Posterior vena cava (tissue), 2 donors: ENCODE data around the gene INKA2. TPM values are rescaled to one million over a fixed set of nuclear protein-coding genes. Genes with fewer than 3 reads are reported as not detected.
"Not testable (repeated sequence)": the region's sequence is repeated elsewhere in the genome, so short reads cannot be mapped to it uniquely, and the experiment has no call there.

Experiments used
- DNase-seq: peaks from one replicate; pipeline ENCODE4 v3.0.0-alpha.2; 2020; ENCODE audit warnings: low spot score
- intact Hi-C, 2 donors: fragments of 100-400 bp; cut with DNase I; formaldehyde crosslinking; loops; one replicate each; pipeline versions ENCODE4 v1.14.1 to v1.14.2; 2022 to 2023
- total RNA-seq, 2 donors: library from RNA; stranded (reverse); fragmentation: NEBNext Ultra II Directional; extraction: Animal tissue kit (Norgen Biotek cat#: 25700); gene quantifications; one replicate each; pipeline ENCODE4 v1.2.1, GENCODE V29; 2021
- donor health status: DM: yes; HTN: yes; CAD: no.
- donor health status: DM: yes; HTN: yes; CAD: no.

The INKA2 gene
- total RNA-seq, 2 donors from 2014 or later = 12.4 to 16.1 TPM

DNA sequence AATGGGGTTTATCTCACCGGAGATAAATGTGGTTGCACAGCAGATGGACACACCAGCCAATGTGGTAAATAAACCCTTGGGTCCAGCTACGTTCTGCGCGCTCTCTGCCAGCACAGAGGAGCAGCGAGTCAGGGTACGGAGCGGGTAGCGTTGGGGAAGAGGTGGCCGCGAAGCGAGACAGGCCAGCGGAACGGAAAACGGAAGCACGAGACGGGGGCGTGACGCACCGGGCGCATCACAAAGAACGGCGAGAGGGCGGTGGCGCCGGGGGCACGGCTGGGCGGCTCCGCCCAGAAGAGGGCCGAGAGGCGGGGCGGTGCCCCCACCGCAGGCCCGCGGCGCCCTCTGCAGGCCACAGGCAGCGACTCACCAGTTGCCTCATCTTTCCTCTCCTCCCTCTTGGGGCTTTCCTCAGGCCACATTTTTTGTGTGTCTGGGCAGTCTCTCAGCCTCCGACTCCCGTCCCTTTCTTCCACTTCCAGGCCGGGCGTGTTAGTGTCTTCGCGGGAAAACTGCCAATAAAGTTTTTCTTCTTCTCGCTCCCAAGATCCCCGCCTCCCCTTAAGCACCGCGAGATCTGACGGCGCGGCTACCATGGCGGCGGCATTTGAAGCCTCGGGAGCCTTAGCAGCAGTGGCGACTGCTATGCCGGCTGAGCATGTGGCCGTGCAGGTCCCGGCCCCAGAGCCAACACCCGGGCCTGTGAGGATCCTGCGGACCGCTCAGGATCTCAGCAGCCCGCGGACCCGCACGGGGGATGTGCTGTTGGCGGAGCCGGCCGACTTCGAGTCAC is 16.3 kb upstream of the INKA2 start, which contains the start of gene DDX20:
Gene DDX20 (plus strand): TSS at position 571 of the 793 bp plus-strand sequence. CDS start 24 bp downstream, at position 595.
- intact Hi-C loops = loop anchor here in 1 of 2 donors (10.0 kb wide), 1 partner anchor 271 kb away; no protein-coding TSS in a partner anchor
- DNase-seq = peak; percentile 98

DNA sequence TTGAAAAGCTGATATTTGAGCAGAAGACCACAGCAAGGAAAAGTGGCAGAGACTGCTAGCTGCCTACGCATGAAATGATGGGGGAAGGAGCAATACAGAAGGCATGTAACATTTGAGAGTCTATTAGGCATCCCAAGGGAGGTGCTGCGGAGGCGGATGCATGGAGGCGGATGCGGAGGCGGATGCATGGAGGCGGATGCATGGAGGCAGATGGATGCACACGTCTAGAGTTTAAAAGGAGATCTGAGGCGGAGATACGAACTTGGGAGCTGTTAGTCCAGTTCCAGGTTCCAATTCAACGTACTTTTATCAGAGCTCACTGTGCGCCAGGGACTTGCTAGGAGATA is 15.8 kb upstream of the INKA2 start:
- intact Hi-C loops = loop anchor here (5.0 to 10.0 kb wide), 2 partner anchors 38 to 270 kb away; no protein-coding TSS in a partner anchor
- no peak for DNase-seq

DNA sequence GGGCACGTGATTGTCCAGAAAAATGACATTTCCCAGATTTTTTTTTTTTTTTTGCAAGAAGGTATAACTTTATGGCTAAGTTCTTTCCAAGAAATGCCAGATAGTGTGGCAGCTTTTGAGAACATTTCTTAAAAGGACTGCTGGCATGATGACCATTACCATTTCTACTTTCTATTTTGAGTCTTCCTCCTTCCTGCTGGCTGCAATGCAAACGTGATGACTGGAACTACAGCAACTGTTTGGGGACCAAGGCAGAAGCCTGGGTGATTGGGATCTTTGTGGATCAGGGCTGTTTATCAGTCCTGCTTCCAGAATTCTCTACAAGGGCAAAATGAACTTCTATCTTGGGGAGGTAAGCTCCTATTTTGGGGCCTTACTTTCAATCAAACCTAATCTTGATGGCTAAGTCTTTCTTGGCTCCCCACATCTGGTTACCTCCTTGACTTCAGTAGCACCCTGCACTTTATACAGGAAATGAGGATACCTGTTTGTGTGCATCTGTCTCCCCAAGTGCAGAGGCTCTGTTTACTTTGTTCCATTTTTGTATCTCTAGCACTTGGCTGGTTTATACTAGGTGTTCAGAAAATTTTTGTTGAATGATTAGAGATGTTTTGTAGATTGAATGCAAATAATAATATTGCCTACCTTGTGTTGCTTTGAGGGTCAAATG is 12.8 kb upstream of the INKA2 start:
- no peak for DNase-seq
- intact Hi-C loops = loop anchor here (5.0 to 10.0 kb wide), 2 partner anchors 35 to 267 kb away; no protein-coding TSS in a partner anchor

DNA sequence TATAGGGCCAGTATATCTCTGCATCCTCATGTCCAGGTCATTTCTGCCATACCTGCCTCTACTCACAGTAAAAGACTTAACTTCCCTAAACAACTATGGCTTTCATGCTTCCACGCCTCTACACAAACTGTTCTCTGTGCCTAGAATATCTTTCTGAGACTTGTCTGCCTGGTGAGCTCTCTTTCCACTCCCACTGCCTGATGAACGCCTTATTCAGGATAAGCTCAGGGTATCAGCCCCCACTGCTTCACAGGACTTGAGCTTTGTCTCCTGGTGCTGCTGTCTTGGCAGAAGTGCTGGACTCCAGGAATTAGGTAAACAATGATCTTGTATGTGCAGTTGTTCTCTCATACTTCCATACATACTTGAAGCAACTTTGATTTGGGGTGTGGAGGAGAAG is 11.7 kb upstream of the INKA2 start:
- intact Hi-C loops = loop anchor here (5.0 to 10.0 kb wide), 2 partner anchors 34 to 266 kb away; no protein-coding TSS in a partner anchor

DNA sequence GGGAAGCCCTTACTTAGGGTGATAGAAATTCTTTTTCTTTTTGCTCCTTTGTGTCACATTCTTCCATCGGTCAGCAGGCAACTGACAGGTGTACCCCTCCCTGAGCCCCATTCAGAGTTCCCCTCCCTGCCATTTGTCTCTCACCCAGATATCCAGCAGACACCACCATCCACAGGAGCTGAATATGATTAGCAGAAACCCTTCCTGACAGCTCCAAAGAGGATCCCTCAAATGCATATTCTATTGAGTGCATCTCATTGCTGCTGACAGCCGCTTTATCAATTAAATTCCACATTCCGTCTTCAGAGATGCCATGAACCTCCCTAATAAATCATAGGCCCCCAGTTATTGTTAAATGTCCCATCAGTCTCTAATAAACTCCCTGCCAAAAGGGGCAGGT is 10.4 kb upstream of the INKA2 start:
- DNase-seq = no peak
- intact Hi-C loops = loop anchor here (5.0 to 10.0 kb wide), 3 partner anchors 32 to 265 kb away; partner anchors contain the start of genes ADORA3 (in 1 of the 2) and TMIGD3 (in 1 of the 2)

More for the DNA sequence above, 11.7 kb upstream of the INKA2 start:
- no peak for DNase-seq

DNA sequence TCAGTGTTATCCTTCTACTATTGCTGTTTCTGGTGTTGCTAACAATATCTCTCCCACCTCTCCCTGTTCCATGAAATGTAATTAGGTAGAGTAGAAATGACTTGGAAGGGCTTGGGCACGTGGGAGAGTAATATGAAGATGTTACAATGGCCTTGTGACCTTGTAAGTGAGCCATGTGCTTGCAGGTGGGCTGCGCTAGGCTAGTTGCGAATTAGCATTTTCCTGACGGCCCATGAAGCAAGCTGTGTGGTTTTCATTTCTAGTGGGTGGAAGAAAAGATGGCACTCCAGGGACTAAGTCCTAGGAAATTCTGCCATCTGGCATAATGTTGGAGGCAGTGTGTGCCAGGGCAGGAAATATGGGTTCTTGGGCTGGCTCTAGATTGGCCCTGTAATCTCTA is 8.8 kb upstream of the INKA2 start:
- intact Hi-C loops = loop anchor here in 1 of 2 donors (10.0 kb wide), 1 partner anchor 243 kb away; the partner anchor contains the start of genes ADORA3 and TMIGD3
- DNase-seq = no peak

DNA sequence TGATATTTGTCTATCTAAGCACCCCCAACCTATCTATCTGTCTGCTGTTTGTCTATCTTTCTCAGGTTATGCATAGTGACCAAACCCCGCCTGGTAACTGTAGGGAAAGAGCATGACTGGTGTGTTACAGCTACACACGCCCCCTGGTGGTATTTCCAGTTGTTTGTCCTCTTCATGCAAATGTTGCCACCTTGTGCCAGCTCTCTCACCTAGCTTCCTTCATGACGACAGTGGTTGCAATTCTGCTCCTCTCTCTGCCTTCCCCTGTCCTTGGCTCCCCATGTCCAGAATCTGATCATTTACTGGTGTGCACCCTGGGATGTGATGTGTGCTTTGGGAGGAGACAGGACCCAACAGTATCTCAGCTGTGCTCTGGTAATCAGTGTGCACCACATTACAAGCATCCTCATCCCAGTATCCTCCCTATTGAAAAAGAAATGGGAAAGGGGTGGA is 8.1 kb upstream of the INKA2 start:
- intact Hi-C loops = loop anchor here in 1 of 2 donors (10.0 kb wide), 1 partner anchor 243 kb away; the partner anchor contains the start of genes ADORA3 and TMIGD3
- DNase-seq = no peak

DNA sequence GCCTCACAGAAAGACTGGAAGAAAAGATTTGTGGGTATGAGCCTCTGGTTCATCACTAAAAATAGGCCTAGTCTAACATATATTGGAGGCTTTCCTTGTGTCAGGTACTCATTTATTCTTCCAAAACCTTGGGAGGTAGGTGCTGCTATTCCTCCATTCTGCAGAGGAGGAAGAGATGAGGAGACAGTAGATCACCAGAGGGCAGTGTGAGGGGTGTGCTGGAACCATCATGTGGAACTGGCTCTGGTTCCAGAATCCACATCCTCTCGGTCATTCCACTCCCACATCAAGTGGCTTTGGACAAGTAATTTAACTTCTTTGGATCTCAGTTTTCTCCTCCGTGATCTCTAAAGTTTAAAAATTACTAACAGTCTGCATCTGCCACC is 7.4 kb upstream of the INKA2 start:
- intact Hi-C loops = loop anchor here in 1 of 2 donors (10.0 kb wide), 1 partner anchor 242 kb away; the partner anchor contains the start of genes ADORA3 and TMIGD3
- DNase-seq = no peak

DNA sequence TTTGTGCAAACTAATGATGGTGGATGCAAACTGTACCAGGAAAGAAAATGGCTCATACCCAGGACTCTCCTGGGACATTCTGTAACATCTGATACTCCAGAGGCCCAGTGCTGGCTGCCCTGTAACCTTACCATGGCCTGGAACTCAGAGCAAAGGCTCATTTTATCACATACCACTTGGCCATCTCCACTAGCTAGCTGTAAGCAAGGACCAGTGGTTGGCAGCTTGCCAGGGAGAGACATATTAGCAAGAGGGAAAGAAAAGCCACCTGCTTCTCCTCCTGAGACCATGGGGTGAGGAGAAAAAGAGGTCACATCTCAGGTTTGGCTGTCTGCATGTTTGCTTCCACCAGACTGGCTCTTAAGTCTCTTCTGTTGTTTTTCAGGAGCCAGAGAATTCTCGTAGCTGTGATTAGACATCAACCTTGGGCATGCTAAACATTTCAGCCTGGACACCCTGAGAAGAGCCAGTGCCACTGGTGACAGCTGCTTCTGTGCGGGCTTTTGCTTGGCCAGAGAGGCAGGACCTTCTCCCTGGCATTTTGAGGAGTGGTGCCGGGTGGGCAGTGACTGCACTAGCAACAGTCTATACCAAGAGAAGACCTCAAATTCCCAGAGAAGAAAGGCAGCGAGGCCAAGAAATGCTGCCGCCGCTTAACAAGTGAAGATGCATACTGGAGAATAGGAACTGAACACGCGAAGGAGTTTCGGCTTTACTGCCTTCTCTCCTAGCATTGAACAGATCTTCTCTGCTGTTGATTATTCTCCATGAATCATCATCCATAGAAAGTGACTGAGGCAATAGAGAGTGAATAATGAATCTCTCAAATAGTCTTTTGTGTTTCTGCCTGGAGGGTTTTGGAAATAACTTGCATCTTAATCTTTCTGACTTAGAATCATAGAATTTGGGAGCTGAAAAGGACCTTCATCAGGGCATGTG is 6.7 kb upstream of the INKA2 start:
- no peak for DNase-seq
- intact Hi-C loops = loop anchor here in 1 of 2 donors (10.0 kb wide), 1 partner anchor 241 kb away; the partner anchor contains the start of genes ADORA3 and TMIGD3

DNA sequence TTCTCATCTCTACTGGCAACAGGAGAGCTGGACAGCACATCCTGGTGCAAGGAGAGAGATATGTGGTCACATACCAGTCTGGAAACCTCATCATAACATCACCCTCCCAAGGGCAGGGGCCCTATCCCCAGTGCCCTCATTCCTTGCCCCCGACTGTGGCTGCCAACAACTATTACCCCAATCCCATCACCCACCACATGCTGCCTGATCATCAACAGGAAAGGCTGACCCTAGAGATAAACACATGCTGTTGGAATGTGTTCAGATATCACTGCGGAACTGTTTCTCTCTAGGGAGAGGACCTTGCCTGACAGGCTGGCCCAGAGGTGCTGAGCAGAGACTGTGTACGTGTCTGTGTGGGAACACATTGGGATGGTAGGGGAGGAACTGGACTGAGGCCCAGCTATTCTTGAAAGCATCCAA is 4.5 kb upstream of the INKA2 start:
- DNase-seq = no peak
- intact Hi-C loops = loop anchor here in 1 of 2 donors (10.0 kb wide), 1 partner anchor 239 kb away; the partner anchor contains the start of genes ADORA3 and TMIGD3

DNA sequence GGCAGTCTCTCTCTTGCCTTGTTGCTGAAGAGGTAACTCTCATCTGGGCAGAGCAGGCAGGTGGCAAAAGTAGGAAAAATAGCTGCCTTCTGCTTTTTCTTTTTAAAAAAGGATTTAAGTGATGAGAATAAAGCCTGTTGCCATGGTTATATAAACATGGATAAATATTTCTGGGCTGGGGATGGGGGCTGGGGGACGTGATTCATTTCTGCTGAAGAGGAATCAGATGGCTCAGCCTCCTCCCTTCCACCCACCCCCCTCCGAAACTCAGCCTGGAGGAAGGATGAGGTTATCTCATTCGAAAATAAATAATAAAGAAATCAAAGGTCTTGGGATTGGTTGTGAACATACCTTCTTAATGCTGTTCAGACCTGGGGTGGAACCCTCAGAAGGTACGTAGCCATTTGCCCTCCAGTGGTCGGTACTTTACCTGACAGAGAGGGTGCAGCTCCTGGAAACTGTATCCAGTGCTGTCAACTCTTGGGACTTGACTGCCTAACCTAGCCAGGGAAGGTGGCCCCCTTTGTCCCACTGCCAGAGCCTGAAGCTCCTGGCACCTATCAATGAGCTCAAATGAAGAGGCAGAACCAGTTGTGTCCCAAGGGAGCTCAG is 3.8 kb upstream of the INKA2 start:
- no peak for DNase-seq
- intact Hi-C loops = loop anchor here in 1 of 2 donors (10.0 kb wide), 1 partner anchor 238 kb away; the partner anchor contains the start of genes ADORA3 and TMIGD3

DNA sequence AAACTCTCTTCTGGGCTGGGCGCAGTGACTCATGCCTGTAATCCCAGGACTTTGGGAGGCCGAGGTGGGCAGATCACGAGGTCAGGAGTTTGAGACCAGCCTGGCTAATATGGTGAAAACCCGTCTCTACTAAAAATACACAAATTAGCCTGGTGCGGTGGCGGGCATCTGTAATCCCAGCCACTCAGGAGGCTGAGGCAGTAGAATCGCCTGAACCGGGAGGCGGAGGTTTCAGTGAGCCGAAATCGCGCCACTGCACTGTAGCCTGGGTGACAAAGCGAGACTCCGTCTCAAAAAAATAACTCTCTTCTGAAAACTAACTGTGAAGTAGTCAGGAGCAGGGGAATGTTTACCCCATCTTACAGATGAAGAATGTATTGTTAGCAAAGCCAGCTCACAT is 3.1 kb upstream of the INKA2 start:
- DNase-seq = not testable (repeated sequence)
- intact Hi-C loops = loop anchor here in 1 of 2 donors (10.0 kb wide), 1 partner anchor 237 kb away; the partner anchor contains the start of genes ADORA3 and TMIGD3

DNA sequence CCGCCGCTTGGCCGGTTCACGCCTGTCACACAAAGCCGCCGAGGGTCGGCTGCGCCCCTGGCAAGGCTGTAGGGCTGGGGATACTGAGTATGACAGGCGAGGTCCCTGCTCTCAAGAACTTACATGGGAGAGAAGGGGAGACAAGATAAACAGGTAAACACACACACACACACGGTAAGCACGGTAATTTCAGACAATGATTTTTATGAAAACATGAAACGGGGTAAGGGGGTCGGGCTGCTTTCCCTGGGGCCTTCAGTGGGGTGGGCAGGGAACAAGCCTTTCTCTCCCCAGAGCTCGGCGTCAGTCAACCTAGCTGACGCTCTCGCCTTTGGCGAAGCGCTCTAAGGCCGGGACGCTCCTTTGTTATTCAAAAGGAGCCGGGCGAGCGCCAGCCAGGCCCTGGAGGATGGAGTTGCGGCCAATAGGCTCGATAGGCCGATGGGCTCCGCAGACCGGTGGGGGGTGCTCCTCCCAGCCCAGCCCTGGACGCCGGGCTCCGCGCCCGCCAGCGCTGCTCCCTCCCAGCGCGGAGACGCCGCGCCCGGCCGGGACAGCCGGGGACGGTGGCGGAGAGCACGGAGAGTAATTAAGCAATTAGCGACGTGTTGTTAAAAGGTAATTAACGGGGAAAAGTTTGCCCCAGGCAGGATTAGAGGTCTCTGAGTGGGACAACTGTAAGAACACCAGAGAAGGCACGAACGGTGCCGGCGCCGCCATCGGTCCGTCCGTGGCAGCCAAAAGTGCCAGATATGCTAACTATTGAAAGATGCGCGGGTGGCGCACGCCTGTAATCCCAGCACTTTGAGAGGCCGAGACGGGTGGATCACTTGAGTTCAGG is 950 bp upstream of the INKA2 start:
- peak; percentile 89 for DNase-seq
- intact Hi-C loops = loop anchor here in 1 of 2 donors (10.0 kb wide), 1 partner anchor 235 kb away; the partner anchor contains the start of genes ADORA3 and TMIGD3

DNA sequence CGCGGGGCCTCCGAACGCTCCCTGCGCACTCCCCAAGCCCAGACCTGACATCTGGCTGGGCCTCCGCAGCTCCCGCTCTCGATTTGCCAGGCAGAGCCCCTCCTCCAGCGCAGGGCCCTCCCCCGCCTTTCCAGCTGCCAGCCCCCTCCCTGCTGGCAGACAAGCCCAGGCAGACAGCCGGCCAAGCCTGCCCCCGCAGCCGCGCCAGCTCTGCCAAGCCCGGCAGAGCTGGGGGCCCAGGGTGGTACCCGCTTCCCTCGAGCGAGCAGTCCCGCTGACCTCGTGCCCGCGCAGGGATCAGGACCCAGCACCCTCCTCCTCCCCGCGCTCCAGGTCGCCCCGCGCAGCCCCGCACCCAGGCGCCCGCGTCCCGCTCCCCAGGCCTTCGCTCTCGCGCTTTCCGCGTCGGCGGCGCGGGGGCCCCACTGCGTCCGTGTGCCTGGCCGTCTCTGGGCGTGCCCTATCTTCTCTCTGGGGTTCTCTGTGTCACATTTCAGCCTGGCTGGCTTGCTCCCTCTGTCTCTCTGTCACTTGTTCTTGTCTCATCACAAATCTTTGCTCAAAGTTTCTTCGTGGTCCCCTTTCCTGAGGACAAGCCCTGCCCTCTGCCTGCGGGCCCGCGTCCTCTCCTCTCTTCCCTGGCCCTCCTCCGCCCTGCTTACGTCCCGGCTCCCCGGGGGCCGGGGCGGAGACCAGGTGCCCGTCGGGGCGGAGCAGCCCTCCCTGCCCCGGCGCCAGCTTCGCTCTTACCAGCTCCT is 580 bp downstream of the INKA2 start:
- DNase-seq = peak; percentile 90
- intact Hi-C loops = no loop called here

DNA sequence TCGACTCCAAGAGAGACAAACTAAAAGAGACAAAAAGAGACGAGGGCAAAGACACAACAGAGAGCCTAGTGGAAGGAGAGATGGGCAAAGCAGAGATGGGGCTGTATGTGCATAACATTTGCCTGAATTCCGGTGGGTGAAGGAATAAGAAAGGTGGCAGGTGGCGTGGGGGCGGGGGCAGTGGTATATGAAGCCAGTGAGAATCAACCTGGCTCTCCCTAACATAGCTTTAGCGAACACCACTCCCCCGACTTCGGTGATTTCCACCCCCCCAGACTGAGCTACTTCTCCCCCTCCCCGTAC is 1.1 kb downstream of the INKA2 start:
- intact Hi-C loops = no loop called here
- DNase-seq = no peak
